ENCODE measurements around the gene FAM25G.

The FAM25G gene

GRCh38 chr10:47449102-47449978 is 42.2 kb downstream of the FAM25G start:
- DNase-seq (ENCODE audit: low read depth) = no peak

- DNase-seq (ENCODE audit: low read depth) = no peak
Measured at GRCh38 chr10:47447705-47448104, 43.8 kb downstream of the FAM25G start.

GRCh38 chr10:47447209-47447608 is 44.3 kb downstream of the FAM25G start:
- no peak for DNase-seq (ENCODE audit: low read depth)

GRCh38 chr10:47445720-47446119 is 45.8 kb downstream of the FAM25G start:
- DNase-seq (ENCODE audit: low read depth) = no peak

- DNase-seq (ENCODE audit: low read depth) = no peak
Measured at GRCh38 chr10:47444047-47444446, 47.5 kb downstream of the FAM25G start.

GRCh38 chr10:47443145-47443544 is 48.4 kb downstream of the FAM25G start:
- no peak for DNase-seq (ENCODE audit: low read depth)

GRCh38 chr10:47442351-47442750 is 49.1 kb downstream of the FAM25G start:
- DNase-seq (ENCODE audit: low read depth) = no peak

- DNase-seq (ENCODE audit: low read depth) = no peak
Measured at GRCh38 chr10:47441938-47442337, 49.6 kb downstream of the FAM25G start.

GRCh38 chr10:47440207-47440606 is 51.3 kb downstream of the FAM25G start:
- DNase-seq (ENCODE audit: low read depth) = no peak

- DNase-seq (ENCODE audit: low read depth) = no peak
Measured at GRCh38 chr10:47438857-47439474, 52.5 kb downstream of the FAM25G start.

Measured in stimulated activated CD8-positive, alpha-beta memory T cell treated with anti-CD3 and anti-CD28 coated beads, Interleukin-12 subunit alpha, Interleukin-12 subunit beta, amount 100 ng/mL, for 1 hour (primary cell).